Activated CD4-positive, alpha-beta memory T cell treated with anti-CD3 and anti-CD28 coated beads, Interleukin-2, amount 10 ng/mL, durations not matched to agents 7 days and 5 days (primary cell): ENCODE results near the gene RUFY2. TPM values are rescaled to one million over a fixed set of nuclear protein-coding genes. Genes with fewer than 3 reads are reported as not detected.
A peak's percentile ranks its signal among the peaks of the same experiment; 100 is the strongest.

Experiments
- CTCF ChIA-PET: fragments of 350-600 bp; sonication (Branson Sonifier 250); formaldehyde crosslinking; loops from one replicate; lab custom pipeline; 2021; ENCODE audit warnings: antibody characterized with exemption, inconsistent platforms; lab: Charles Lee
- POLR2A ChIA-PET: fragments of 350-600 bp; sonication (Branson Sonifier 250); formaldehyde crosslinking; loops from one replicate; lab custom pipeline; 2021; ENCODE audit warnings: antibody characterized with exemption; lab: Charles Lee
- DNase-seq: peaks from one replicate; pipeline ENCODE4 v3.0.0-alpha.2; 2020
- H3K27ac Mint-ChIP-seq: one replicate; pipeline ENCODE4 v1.8.0; 2021; ENCODE audit warnings: mild to moderate bottlenecking, mixed read lengths
- H3K27me3 Mint-ChIP-seq: one replicate; pipeline ENCODE4 v1.8.0; 2021; ENCODE audit warnings: mixed read lengths
- H3K36me3 Mint-ChIP-seq: one replicate; pipeline ENCODE4 v1.8.0; 2021; ENCODE audit warnings: low read depth, mixed read lengths
- H3K4me1 Mint-ChIP-seq: one replicate; pipeline ENCODE4 v1.8.0; 2021; ENCODE audit warnings: mixed read lengths
- H3K4me3 Mint-ChIP-seq: one replicate; pipeline ENCODE4 v1.8.0; 2021; ENCODE audit warnings: mild to moderate bottlenecking, mixed read lengths
- H3K9me3 Mint-ChIP-seq: one replicate; pipeline ENCODE4 v1.8.0; 2021; ENCODE audit warnings: mixed read lengths
- total RNA-seq, 2 experiments: library from RNA; stranded (reverse); gene quantifications; one replicate each; pipeline ENCODE4 v1.2.3, GENCODE V29; 2021

RUFY2 gene
- total RNA-seq, 2 experiments from 2014 or later = 12.2 to 13.3 TPM

- H3K27ac Mint-ChIP-seq = no peak overlapping the region
- POLR2A ChIA-PET = interaction anchor here (1.3 kb wide), 1 partner anchor 76 kb away, joined by 3 read pairs; the partner anchor contains the start of gene PBLD
- no peaks in the 10 kb centered on the region for H3K9me3 Mint-ChIP-seq
- H3K4me3 Mint-ChIP-seq = no peak overlapping the region
- peaks cover 15% of the 10 kb centered on the region for H3K4me1 Mint-ChIP-seq
- DNase-seq = no peak
- CTCF ChIA-PET = interaction anchor here (3.0 kb wide), 1 partner anchor 13 kb away, joined by 12 read pairs; no protein-coding TSS in a partner anchor
- no peaks in the 10 kb centered on the region for H3K27me3 Mint-ChIP-seq
- peaks cover 12% of the 10 kb centered on the region for H3K36me3 Mint-ChIP-seq
Observed at GRCh38 chr10:68408898-68409518, 1.9 kb upstream of the RUFY2 start.

DNA sequence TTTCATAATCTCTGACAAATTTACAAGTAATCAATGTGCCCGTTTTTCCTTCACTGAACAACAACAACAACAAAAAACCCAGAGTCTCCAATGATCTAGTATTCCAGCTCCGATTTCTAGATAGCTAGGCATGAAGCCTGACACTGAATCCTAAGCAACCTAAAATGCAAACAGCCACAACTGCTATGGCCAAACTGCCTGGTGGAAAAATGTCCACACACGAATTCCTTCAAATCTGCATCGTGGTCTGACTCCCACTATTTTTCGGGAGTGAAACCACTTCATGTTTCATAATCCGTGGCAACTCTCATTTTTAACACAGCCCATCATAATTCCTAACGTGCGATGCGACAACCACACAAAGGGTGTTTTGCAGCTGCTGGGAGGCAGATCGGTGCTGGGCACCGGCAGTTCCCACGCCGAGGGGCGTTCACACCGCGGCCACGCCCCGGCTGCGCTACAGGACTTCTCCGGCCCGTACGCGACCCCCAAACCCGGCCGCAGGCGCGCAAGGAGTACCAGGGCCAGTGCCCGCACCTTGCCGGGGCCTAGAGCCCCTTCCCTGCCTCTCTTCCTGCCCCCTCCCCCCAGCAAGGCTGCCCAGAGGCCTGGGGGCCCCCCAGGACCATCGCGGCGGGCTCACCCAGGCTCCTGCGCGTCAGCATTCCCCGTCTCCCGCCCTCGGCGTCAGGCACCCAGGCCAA is 814 bp downstream of the RUFY2 start:
- Mint-ChIP-seq H3K27ac (peak overlapping the region; percentile 70), H3K36me3 (peaks cover 4% of the 10 kb centered on the region), H3K4me3 (peak overlapping the region; percentile 85), H3K27me3 (no peaks in the 10 kb centered on the region), H3K4me1 (peaks cover 15% of the 10 kb centered on the region), H3K9me3 (no peaks in the 10 kb centered on the region)
- peak; percentile 42 for DNase-seq
- ChIA-PET CTCF (interaction anchor here (0.6 to 3.0 kb wide), 12 partner anchors 8 to 73 kb away, joined by 3 to 12 read pairs (median 4); partner anchors contain the start of gene PBLD), POLR2A (interaction anchor here (0.7 to 1.3 kb wide), 5 partner anchors 15 to 120 kb away, joined by 3 to 10 read pairs (median 4); partner anchors contain the start of genes HNRNPH3 and PBLD)

- H3K36me3 Mint-ChIP-seq = peaks cover 10% of the 10 kb centered on the region
- H3K4me3 Mint-ChIP-seq = no peak overlapping the region
- POLR2A ChIA-PET = interaction anchor here (1.0 kb wide), 1 partner anchor 72 kb away, joined by 3 read pairs; the partner anchor contains the start of gene HNRNPH3
- no peak for DNase-seq
- H3K9me3 Mint-ChIP-seq = no peaks in the 10 kb centered on the region
- peaks cover 15% of the 10 kb centered on the region for H3K4me1 Mint-ChIP-seq
- H3K27me3 Mint-ChIP-seq = no peaks in the 10 kb centered on the region
- no peak overlapping the region for H3K27ac Mint-ChIP-seq
- CTCF ChIA-PET = no interaction called here
Observed at GRCh38 chr10:68403701-68404100, 3.4 kb downstream of the RUFY2 start.

GRCh38 chr10:68402276-68402675 is 4.8 kb downstream of the RUFY2 start:
- H3K4me3 Mint-ChIP-seq = no peak overlapping the region
- no peaks in the 10 kb centered on the region for H3K9me3 Mint-ChIP-seq
- CTCF ChIA-PET = interaction anchor here (0.6 kb wide), 1 partner anchor 416 kb away, joined by 3 read pairs; no protein-coding TSS in a partner anchor
- H3K27me3 Mint-ChIP-seq = no peaks in the 10 kb centered on the region
- H3K27ac Mint-ChIP-seq = no peak overlapping the region
- no peak for DNase-seq
- H3K4me1 Mint-ChIP-seq = peaks cover 15% of the 10 kb centered on the region
- POLR2A ChIA-PET = no interaction called here
- H3K36me3 Mint-ChIP-seq = peaks cover 10% of the 10 kb centered on the region

DNA sequence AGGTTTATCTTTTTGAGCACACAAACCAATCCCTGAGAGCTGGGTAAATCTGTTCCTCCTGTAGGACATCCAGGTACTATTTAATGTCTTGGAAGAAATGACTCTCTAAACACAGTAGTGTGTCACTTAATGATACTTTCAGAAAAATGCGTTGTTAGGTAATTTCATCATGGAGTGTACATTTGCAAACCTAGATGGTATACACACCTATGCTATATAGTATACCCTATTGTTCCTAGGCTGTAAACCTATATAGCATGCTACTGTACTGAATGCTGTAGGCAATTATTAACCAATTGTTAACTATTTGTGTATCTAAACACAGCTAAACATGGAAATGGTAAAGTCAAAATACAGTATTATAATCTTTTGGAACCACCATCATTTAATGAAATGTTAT is 10.1 kb downstream of the RUFY2 start:
- no peak overlapping the region for H3K27ac Mint-ChIP-seq
- ChIA-PET CTCF (interaction anchor here (3.2 kb wide), 1 partner anchor 9 kb away, joined by 11 read pairs; the partner anchor contains the start of gene RUFY2), POLR2A (interaction anchor here (1.1 kb wide), 1 partner anchor 511 kb away, joined by 3 read pairs; no protein-coding TSS in a partner anchor)
- H3K4me1 Mint-ChIP-seq = no peaks in the 10 kb centered on the region
- no peak overlapping the region for H3K4me3 Mint-ChIP-seq
- no peak for DNase-seq
- H3K36me3 Mint-ChIP-seq = peaks cover 21% of the 10 kb centered on the region
- H3K27me3 Mint-ChIP-seq = no peaks in the 10 kb centered on the region
- no peaks in the 10 kb centered on the region for H3K9me3 Mint-ChIP-seq

- H3K9me3 Mint-ChIP-seq = no peaks in the 10 kb centered on the region
- H3K36me3 Mint-ChIP-seq = peaks cover 19% of the 10 kb centered on the region
- no peak overlapping the region for H3K4me3 Mint-ChIP-seq
- ChIA-PET POLR2A (interaction anchor here (0.7 kb wide), 1 partner anchor 557 kb away, joined by 4 read pairs; no protein-coding TSS in a partner anchor), CTCF (interaction anchor here (0.5 to 1.5 kb wide), 4 partner anchors 8 to 25 kb away, joined by 3 to 6 read pairs (median 4); partner anchors contain the start of gene RUFY2)
- H3K27ac Mint-ChIP-seq = no peak overlapping the region
- H3K27me3 Mint-ChIP-seq = no peaks in the 10 kb centered on the region
- no peaks in the 10 kb centered on the region for H3K4me1 Mint-ChIP-seq
- DNase-seq = no peak
Observed at GRCh38 chr10:68385740-68386139, 21.3 kb downstream of the RUFY2 start.

GRCh38 chr10:68371604-68372003 is 35.5 kb downstream of the RUFY2 start:
- Mint-ChIP-seq H3K4me3 (no peak overlapping the region), H3K9me3 (peaks cover 3% of the 10 kb centered on the region), H3K4me1 (no peaks in the 10 kb centered on the region), H3K36me3 (peaks cover 45% of the 10 kb centered on the region), H3K27ac (no peak overlapping the region), H3K27me3 (no peaks in the 10 kb centered on the region)
- CTCF ChIA-PET = no interaction called here
- POLR2A ChIA-PET = no interaction called here
- DNase-seq = no peak

DNA sequence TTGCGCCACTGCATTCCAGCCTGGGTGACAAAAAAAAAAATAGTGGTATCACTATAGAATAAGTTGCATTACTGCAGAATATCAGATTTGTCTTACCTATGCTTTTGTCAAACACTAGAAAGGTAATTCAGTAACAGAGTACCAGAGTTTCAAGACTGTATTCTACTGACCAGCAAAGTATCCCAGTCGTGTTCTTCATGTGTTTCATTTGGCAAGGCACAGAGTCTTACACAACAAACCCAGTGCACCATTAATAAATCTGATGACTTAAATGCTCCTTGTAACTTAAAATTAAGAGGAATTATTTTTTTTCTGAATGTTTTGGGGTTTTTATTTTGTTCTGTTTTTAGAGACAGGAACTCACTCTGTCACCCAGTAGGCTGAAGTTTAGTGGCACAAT is 40.0 kb downstream of the RUFY2 start:
- CTCF ChIA-PET = no interaction called here

DNA sequence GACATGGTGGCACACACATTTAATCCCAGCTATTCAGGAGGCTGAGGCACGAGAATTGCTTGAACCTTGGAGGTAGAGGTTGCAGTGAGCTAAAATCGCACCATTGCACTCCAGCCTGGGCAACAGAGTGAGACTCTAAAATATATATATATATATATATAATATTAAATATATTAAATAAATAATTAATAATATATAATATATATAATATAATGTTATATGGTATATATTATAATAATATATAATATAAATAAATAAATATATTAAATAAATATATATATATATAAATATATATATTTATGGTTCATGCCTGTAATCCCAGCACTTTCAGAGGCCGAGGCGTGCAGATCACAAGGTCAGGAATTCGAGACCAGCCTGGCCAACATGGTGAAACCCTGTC is 40.5 kb downstream of the RUFY2 start:
- peaks cover 7% of the 10 kb centered on the region for H3K4me1 Mint-ChIP-seq
- no peak overlapping the region for H3K4me3 Mint-ChIP-seq
- POLR2A ChIA-PET = no interaction called here
- CTCF ChIA-PET = interaction anchor here (0.6 kb wide), 1 partner anchor 79 kb away, joined by 4 read pairs; no protein-coding TSS in a partner anchor
- peaks cover 3% of the 10 kb centered on the region for H3K9me3 Mint-ChIP-seq
- peaks cover 16% of the 10 kb centered on the region for H3K36me3 Mint-ChIP-seq
- H3K27me3 Mint-ChIP-seq = no peaks in the 10 kb centered on the region
- DNase-seq = no peak
- no peak overlapping the region for H3K27ac Mint-ChIP-seq

More for the DNA sequence above, 40.0 kb downstream of the RUFY2 start:
- DNase-seq = no peak
- peaks cover 7% of the 10 kb centered on the region for H3K4me1 Mint-ChIP-seq
- H3K27ac Mint-ChIP-seq = no peak overlapping the region
- POLR2A ChIA-PET = no interaction called here
- H3K4me3 Mint-ChIP-seq = no peak overlapping the region
- peaks cover 21% of the 10 kb centered on the region for H3K36me3 Mint-ChIP-seq
- peaks cover 3% of the 10 kb centered on the region for H3K9me3 Mint-ChIP-seq
- H3K27me3 Mint-ChIP-seq = no peaks in the 10 kb centered on the region

DNA sequence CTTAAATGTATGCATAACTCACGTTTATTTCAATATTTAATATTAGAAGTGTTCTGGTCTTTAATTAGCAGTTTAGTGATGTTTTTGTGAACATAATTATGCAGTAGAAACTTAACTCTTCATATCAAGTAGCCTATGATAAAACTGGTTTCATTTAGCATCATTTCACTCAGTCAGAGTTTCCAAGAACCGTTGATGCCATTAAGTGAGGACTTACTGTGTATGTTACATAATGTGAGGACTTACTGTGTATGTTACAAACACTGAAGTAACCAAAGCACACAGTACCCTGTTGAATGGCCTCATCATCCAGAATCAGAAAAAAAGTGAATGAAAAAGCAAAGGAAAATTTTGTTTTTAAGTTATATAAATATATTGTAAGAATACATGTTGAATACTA is 41.5 kb downstream of the RUFY2 start:
- peaks cover 9% of the 10 kb centered on the region for H3K36me3 Mint-ChIP-seq
- H3K4me3 Mint-ChIP-seq = no peak overlapping the region
- ChIA-PET POLR2A (no interaction called here), CTCF (no interaction called here)
- DNase-seq = no peak
- no peaks in the 10 kb centered on the region for H3K27me3 Mint-ChIP-seq
- peaks cover 3% of the 10 kb centered on the region for H3K9me3 Mint-ChIP-seq
- H3K4me1 Mint-ChIP-seq = peaks cover 7% of the 10 kb centered on the region
- no peak overlapping the region for H3K27ac Mint-ChIP-seq

DNA sequence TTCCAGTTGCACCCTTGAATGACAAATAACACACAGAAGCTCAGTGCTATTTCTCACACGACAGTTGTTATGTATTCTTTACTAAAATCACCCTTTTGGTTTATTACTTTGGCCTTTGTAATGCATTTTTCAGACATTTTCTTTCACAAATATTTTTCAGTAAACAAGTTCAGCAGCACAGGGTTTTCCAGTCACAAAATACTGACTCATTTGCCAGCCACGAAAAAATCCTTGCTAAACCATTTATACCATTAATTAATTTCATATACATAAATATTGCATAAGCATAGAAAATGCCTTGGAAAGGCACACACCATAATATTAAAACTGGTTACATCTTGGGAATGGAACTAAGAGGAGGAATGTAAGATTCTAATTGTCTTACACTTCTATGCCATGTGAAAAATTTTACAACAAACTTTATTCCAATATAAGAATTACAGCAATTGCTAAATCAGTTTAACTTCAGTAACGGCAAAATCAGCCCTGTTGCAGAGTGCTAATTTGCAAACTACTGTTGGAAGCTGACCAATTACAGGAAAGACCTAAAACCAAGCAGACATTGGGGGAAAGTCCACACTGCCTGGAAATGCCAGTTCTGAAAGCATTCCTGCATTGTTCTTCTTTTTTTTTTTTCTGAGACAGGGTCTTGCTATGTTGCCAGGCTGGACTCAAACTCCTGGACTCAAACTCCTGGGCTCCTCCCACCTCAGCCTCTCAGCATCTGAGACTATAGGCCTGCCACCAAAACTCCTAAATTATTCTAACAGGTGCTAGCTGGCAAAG is 42.8 kb downstream of the RUFY2 start:
- Mint-ChIP-seq H3K27me3 (no peaks in the 10 kb centered on the region), H3K36me3 (peaks cover 2% of the 10 kb centered on the region), H3K27ac (no peak overlapping the region), H3K4me1 (peaks cover 7% of the 10 kb centered on the region), H3K4me3 (no peak overlapping the region), H3K9me3 (no peaks in the 10 kb centered on the region)
- ChIA-PET CTCF (interaction anchor here (2.1 kb wide), 1 partner anchor 16 kb away, joined by 7 read pairs; no protein-coding TSS in a partner anchor), POLR2A (no interaction called here)
- no peak for DNase-seq

- Mint-ChIP-seq H3K4me1 (peaks cover 7% of the 10 kb centered on the region), H3K27me3 (no peaks in the 10 kb centered on the region), H3K9me3 (no peaks in the 10 kb centered on the region), H3K36me3 (peaks cover 2% of the 10 kb centered on the region), H3K4me3 (no peak overlapping the region), H3K27ac (no peak overlapping the region)
- ChIA-PET POLR2A (no interaction called here), CTCF (interaction anchor here (0.6 to 2.1 kb wide), 5 partner anchors 12 to 27 kb away, joined by 3 to 8 read pairs (median 4); no protein-coding TSS in a partner anchor)
- no peak for DNase-seq
Observed at GRCh38 chr10:68362590-68362989, 44.5 kb downstream of the RUFY2 start.
